Astrocyte (in vitro differentiated cells and primary cell): ENCODE data around the gene FAM219A. TPM values are rescaled to one million over a fixed set of nuclear protein-coding genes. Genes with fewer than 3 reads are reported as not detected.

Source experiments
- DNase-seq: peaks from one replicate; pipeline ENCODE4 v3.0.0-alpha.2; 2010; ENCODE audit warnings: low read depth
- FAIRE-seq: peaks from 2 replicates; lab custom pipeline; 2011; peaks lifted over from hg19 to GRCh38; lab: Jason Lieb, UNC
- H2AFZ ChIP-seq: 2 replicates; pipeline ENCODE4 v1.6.0; 2012; ENCODE audit warnings: low read depth, low read length, inconsistent platforms
- H3K27ac ChIP-seq: 2 replicates; pipeline ENCODE4 v1.5.1; 2011; ENCODE audit warnings: low read depth, low read length, inconsistent platforms
- H3K27me3 ChIP-seq: 2 replicates; pipeline ENCODE4 v1.6.0; 2011; ENCODE audit warnings: low read length, inconsistent platforms; ENCODE audit not compliant: insufficient read depth
- H3K36me3 ChIP-seq: 2 replicates; pipeline ENCODE4 v1.5.1; 2011; ENCODE audit warnings: low read length, inconsistent platforms; ENCODE audit not compliant: insufficient read depth
- H3K4me1 ChIP-seq: 2 replicates; pipeline ENCODE4 v1.5.1; 2011; ENCODE audit warnings: low read length, inconsistent platforms; ENCODE audit not compliant: insufficient read depth
- H3K4me2 ChIP-seq: 2 replicates; pipeline ENCODE4 v1.6.0; 2012; ENCODE audit warnings: low read length, inconsistent platforms
- H3K4me3 ChIP-seq: 2 replicates; pipeline ENCODE4 v1.5.1; 2011; ENCODE audit warnings: low read depth, mild to moderate bottlenecking, low read length, inconsistent platforms; ENCODE audit not compliant: insufficient read depth
- H3K79me2 ChIP-seq: 2 replicates; pipeline ENCODE4 v1.6.0; 2012; ENCODE audit warnings: mild to moderate bottlenecking, low read length, inconsistent platforms; ENCODE audit not compliant: insufficient read depth
- H3K9ac ChIP-seq: 2 replicates; pipeline ENCODE4 v1.6.0; 2012; ENCODE audit warnings: mild to moderate bottlenecking, low read length, inconsistent platforms
- H3K9me3 ChIP-seq: 2 replicates; pipeline ENCODE4 v1.5.1; 2012; ENCODE audit warnings: low read depth, mild to moderate bottlenecking, low read length, inconsistent platforms; ENCODE audit not compliant: insufficient read depth
- H4K20me1 ChIP-seq: 2 replicates; pipeline ENCODE4 v1.6.0; 2012; ENCODE audit warnings: low read length, inconsistent platforms; ENCODE audit not compliant: insufficient read depth
- H3K27ac Mint-ChIP-seq: one replicate; pipeline ENCODE4 v1.8.0; 2021; ENCODE audit warnings: mild to moderate bottlenecking, mixed read lengths; ENCODE audit not compliant: unreplicated experiment
- H3K27me3 Mint-ChIP-seq: one replicate; pipeline ENCODE4 v1.8.0; 2021; ENCODE audit warnings: low read depth, mixed read lengths; ENCODE audit not compliant: unreplicated experiment
- H3K36me3 Mint-ChIP-seq: one replicate; pipeline ENCODE4 v1.8.0; 2021; ENCODE audit warnings: low read depth, mixed read lengths; ENCODE audit not compliant: unreplicated experiment
- H3K4me1 Mint-ChIP-seq: one replicate; pipeline ENCODE4 v1.8.0; 2021; ENCODE audit warnings: low read depth, mixed read lengths; ENCODE audit not compliant: unreplicated experiment
- H3K4me3 Mint-ChIP-seq: one replicate; pipeline ENCODE4 v1.8.0; 2021; ENCODE audit warnings: mild to moderate bottlenecking, moderate library complexity, mixed read lengths; ENCODE audit not compliant: unreplicated experiment
- H3K9me3 Mint-ChIP-seq: one replicate; pipeline ENCODE4 v1.8.0; 2021; ENCODE audit warnings: mild to moderate bottlenecking, mixed read lengths; ENCODE audit not compliant: unreplicated experiment
- EZH2 ChIP-seq: IDR thresholded peaks from 2 replicates; pipeline ENCODE4 v1.6.1; 2012; ENCODE audit warnings: mild to moderate bottlenecking, low read length, inconsistent platforms; ENCODE audit not compliant: insufficient read depth
- total RNA-seq: library from RNA; stranded (reverse); gene quantifications from 2 replicates; pipeline ENCODE4 v1.2.1, GENCODE V29; 2021
- TF ChIP-seq, protein P1 (sequence below): IDR thresholded peaks from 2 replicates; pipeline ENCODE4 v1.5.1; 2011; ENCODE audit warnings: low read depth, mild to moderate bottlenecking, inconsistent platforms, low read length, moderate library complexity; ENCODE audit not compliant: insufficient read depth

The FAM219A gene
- total RNA-seq, 1 donor from 2014 or later, result 63.5 TPM

DNA sequence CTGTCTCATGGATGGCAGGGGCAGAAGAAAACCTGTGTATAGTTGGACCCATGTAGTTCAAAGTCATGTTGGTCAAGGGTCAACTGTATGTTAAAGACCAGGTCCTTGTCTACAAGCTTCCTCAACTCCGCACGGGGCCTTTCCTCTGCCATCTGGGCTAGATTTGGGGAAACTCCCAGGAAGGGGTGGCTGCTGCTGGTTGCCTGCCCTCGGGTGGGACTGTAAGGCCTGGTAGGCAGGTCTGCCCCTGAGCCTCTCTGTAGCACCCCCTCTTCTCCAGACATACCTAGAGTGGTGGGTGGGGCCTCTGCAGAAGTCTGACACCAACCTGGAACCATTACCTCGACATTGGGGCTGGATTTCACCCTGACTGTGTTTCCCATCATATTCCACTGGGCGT is 49.2 kb upstream of the FAM219A start:
- Mint-ChIP-seq H3K4me3 (no peak overlapping the region), H3K36me3 (peaks cover 7% of the 10 kb centered on the region), H3K27me3 (peaks cover 71% of the 10 kb centered on the region), H3K9me3 (peaks cover 9% of the 10 kb centered on the region), H3K4me1 (peaks cover 2% of the 10 kb centered on the region), H3K27ac (no peak overlapping the region)
- no peaks in the 10 kb centered on the region for H3K79me2 ChIP-seq
- no peak overlapping the region for H3K27ac ChIP-seq
- DNase-seq (no peak), FAIRE-seq (no peak)
- H3K27me3 ChIP-seq, result peaks cover 18% of the 10 kb centered on the region
- TF ChIP-seq, protein P1, sequence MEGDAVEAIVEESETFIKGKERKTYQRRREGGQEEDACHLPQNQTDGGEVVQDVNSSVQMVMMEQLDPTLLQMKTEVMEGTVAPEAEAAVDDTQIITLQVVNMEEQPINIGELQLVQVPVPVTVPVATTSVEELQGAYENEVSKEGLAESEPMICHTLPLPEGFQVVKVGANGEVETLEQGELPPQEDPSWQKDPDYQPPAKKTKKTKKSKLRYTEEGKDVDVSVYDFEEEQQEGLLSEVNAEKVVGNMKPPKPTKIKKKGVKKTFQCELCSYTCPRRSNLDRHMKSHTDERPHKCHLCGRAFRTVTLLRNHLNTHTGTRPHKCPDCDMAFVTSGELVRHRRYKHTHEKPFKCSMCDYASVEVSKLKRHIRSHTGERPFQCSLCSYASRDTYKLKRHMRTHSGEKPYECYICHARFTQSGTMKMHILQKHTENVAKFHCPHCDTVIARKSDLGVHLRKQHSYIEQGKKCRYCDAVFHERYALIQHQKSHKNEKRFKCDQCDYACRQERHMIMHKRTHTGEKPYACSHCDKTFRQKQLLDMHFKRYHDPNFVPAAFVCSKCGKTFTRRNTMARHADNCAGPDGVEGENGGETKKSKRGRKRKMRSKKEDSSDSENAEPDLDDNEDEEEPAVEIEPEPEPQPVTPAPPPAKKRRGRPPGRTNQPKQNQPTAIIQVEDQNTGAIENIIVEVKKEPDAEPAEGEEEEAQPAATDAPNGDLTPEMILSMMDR, result no peak
- no peak for TF ChIP-seq EZH2
- peaks cover 7% of the 10 kb centered on the region for H3K4me1 ChIP-seq
- H3K9me3 ChIP-seq, result no peaks in the 10 kb centered on the region
- no peak overlapping the region for H2AFZ ChIP-seq
- H3K4me2 ChIP-seq, result no peak overlapping the region
- H3K36me3 ChIP-seq, result no peaks in the 10 kb centered on the region
- no peak overlapping the region for H3K4me3 ChIP-seq
- no peak overlapping the region for H3K9ac ChIP-seq
- no peaks in the 10 kb centered on the region for H4K20me1 ChIP-seq

DNA sequence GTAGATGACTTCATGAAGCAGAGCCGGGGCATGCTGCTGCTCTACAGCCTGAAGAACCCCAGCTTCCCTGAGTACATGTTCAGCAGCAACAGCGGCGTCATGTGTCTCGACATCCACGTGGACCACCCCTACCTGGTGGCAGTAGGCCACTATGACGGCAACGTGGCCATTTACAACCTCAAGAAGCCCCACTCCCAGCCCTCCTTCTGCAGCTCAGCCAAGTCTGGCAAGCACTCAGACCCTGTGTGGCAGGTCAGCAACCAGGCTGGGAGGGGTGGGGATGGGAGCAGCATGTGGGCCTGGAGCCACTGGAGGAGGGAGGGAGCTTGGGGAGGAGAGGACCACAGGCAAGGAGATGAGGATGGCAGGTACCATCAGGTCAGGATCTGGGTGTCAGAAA is 48.3 kb upstream of the FAM219A start:
- FAIRE-seq (no peak), DNase-seq (no peak)
- Histone ChIP-seq H3K9me3 (no peaks in the 10 kb centered on the region), H3K27ac (no peak overlapping the region), H3K9ac (no peak overlapping the region), H3K27me3 (peaks cover 15% of the 10 kb centered on the region), H3K36me3 (no peaks in the 10 kb centered on the region), H4K20me1 (no peaks in the 10 kb centered on the region), H3K4me1 (peaks cover 14% of the 10 kb centered on the region), H3K4me3 (no peak overlapping the region), H3K79me2 (no peaks in the 10 kb centered on the region), H2AFZ (no peak overlapping the region), H3K4me2 (no peak overlapping the region)
- no peak for TF ChIP-seq EZH2
- TF ChIP-seq, protein P1, result no peak
- peaks cover 7% of the 10 kb centered on the region for H3K36me3 Mint-ChIP-seq
- H3K4me3 Mint-ChIP-seq, result no peak overlapping the region
- no peak overlapping the region for H3K27ac Mint-ChIP-seq
- peaks cover 8% of the 10 kb centered on the region for H3K9me3 Mint-ChIP-seq
- H3K4me1 Mint-ChIP-seq, result peaks cover 3% of the 10 kb centered on the region
- peaks cover 70% of the 10 kb centered on the region for H3K27me3 Mint-ChIP-seq

DNA sequence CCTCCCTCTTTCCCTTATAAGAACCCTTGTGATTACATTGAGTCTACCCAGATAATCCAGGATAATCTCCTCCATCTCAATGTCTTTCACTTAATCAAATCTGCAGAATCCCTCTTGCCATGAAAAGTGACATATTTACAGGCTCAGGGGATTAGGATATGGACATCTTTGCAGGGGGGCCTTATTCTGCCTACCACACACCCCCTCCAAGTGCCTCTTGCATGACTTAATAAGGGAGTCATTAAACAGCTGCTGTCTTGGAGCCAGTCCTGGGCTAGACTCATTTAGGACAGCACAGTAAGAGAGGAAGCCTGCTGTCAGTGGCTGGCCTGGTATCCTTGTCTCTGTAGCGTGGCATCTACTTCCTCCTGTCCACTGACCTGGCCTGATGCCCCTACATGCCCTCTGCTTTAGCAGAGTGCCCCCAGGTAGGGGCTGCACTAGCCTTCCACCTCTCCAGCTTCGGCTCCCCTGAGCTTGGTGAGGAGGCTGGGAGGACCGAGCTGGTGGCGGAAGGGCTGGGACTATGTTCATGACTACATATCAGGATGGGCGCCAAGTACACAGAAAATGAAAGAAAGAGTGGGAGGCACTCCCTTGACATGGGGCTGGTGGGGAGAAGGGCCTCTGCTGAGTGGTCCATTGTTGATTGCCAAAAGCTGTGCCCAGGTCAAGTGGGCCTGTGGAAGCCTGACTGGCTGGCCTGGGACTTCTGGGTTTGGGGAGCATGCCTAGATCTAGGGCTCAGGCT is 47.2 kb upstream of the FAM219A start:
- no peaks in the 10 kb centered on the region for H3K36me3 ChIP-seq
- H4K20me1 ChIP-seq, result no peaks in the 10 kb centered on the region
- FAIRE-seq (no peak), DNase-seq (no peak)
- H3K9me3 Mint-ChIP-seq, result peaks cover 6% of the 10 kb centered on the region
- TF ChIP-seq, protein P1, result no peak
- no peak for TF ChIP-seq EZH2
- H3K9me3 ChIP-seq, result no peaks in the 10 kb centered on the region
- peaks cover 65% of the 10 kb centered on the region for H3K27me3 Mint-ChIP-seq
- peaks cover 14% of the 10 kb centered on the region for H3K27me3 ChIP-seq
- H3K79me2 ChIP-seq, result no peaks in the 10 kb centered on the region
- H3K4me1 ChIP-seq, result peaks cover 14% of the 10 kb centered on the region
- no peak overlapping the region for H2AFZ ChIP-seq
- no peak overlapping the region for H3K9ac ChIP-seq
- no peak overlapping the region for H3K27ac Mint-ChIP-seq
- no peak overlapping the region for H3K4me3 Mint-ChIP-seq
- peaks cover 5% of the 10 kb centered on the region for H3K4me1 Mint-ChIP-seq
- no peak overlapping the region for H3K4me3 ChIP-seq
- H3K4me2 ChIP-seq, result no peak overlapping the region
- peaks cover 7% of the 10 kb centered on the region for H3K36me3 Mint-ChIP-seq
- no peak overlapping the region for H3K27ac ChIP-seq
